SK-N-SH (cell line): ENCODE results near the gene OR4N5.

Experiments used
- CTCF ChIP-seq: fragments of 200-600 bp; sonication (generic); IDR thresholded peaks from 2 replicates; pipeline ENCODE4 v1.6.1; 2017; ENCODE audit warnings: antibody characterized with exemption, mild to moderate bottlenecking, moderate library complexity
- EZH2phosphoT487 ChIP-seq: fragments of 200-600 bp; sonication (generic); IDR thresholded peaks from 2 replicates; pipeline ENCODE4 v1.6.1; 2017; ENCODE audit warnings: low read depth, mixed run types, mild to moderate bottlenecking, antibody characterized with exemption, moderate library complexity, borderline replicate concordance

GRCh38 chr14:20191396-20191795 lies 52.8 kb downstream of the OR4N5 start:
- TF ChIP-seq CTCF (no peak), EZH2phosphoT487 (no peak)
